Measurements from ENCODE around the gene PIGU. TPM values are rescaled to one million over a fixed set of nuclear protein-coding genes. Genes with fewer than 3 reads are reported as not detected.

The PIGU gene
- total and polyA plus RNA-seq, 2 of the 13 experiments (the other 11 are each of a cell fraction or from before 2014, with no cell fraction given), result 45.5 to 231 TPM

DNA sequence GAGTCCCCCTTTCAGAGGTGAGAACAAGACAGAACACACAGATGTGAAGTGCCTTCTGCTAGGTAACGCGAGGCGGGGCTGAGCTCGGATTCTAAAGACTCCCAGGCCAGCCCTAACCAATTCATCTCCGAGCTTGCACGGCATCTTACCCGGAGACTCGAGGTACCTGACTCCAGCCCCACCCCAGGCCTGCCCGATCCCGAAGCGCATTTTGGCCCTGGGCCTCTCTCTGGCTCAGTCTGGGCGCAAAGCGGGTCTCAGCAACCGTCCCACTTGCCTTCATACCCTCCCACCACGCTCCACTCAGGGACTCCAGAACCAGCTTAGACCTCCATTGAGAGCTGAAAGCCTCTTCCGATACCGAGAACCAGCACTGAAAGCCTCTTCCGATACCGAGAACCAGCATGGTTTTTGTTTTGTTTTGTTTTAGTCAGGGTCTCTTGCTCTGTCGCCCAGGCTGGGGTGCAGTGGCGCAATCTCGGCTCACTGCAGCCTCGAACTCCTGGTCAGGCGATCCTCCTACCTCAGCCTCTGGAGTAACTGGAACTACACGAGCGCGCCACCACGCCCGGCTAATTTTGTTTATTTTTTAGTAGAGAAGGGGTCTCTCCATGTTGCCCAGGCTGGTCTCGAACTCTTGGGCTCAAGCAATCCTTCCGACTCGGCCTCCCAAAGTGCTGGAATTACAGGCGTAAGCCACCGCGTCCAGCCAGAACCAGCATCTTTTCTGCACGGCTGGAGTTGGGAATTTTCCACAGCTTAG, 161.2 kb downstream of the PIGU start (continued):
- TF ChIP-seq REL (CRISPR knock-in tag; conservative IDR thresholded peaks at IDR 0.05) (no peak), ZFP1 (CRISPR knock-in tag; IDR thresholded peaks at IDR 0.05) (no peak), BORCS8-MEF2B (CRISPR knock-in tag; IDR thresholded peaks at IDR 0.05) (no peak), ARNTL (CRISPR knock-in tag; IDR thresholded peaks at IDR 0.05) (peak; percentile 71; the same call in 1 of the 2 replicates), RFX5 (IDR thresholded peaks at IDR 0.05; ENCODE audit: low read depth, low read length) (no peak), ZNF292 (CRISPR knock-in tag; IDR thresholded peaks at IDR 0.05; ENCODE audit: borderline replicate concordance, low read depth) (0 out of 2 replicates have a peak, but pooled peaks have one; percentile 24), RARA (CRISPR knock-in tag; IDR thresholded peaks at IDR 0.05) (0 out of 2 replicates have a peak, but pooled peaks have one; percentile 5), ZNF430 (CRISPR knock-in tag; IDR thresholded peaks at IDR 0.05) (no peak; the same call in 1 of the 2 replicates), ZKSCAN1 (IDR thresholded peaks at IDR 0.05; ENCODE audit: low read length) (no peak), ISL2 (CRISPR knock-in tag; IDR thresholded peaks at IDR 0.05) (no peak), ZNF713 (CRISPR knock-in tag; IDR thresholded peaks at IDR 0.05) (peak; percentile 65; the same call in 1 of the 2 replicates), FOXC1 (CRISPR knock-in tag; IDR thresholded peaks at IDR 0.05; ENCODE audit: borderline replicate concordance) (no peak; the same call in 1 of the 2 replicates), JUND (CRISPR knock-in tag; IDR thresholded peaks at IDR 0.05) (no peak), ZNF749 (CRISPR knock-in tag; IDR thresholded peaks at IDR 0.05; ENCODE audit: borderline replicate concordance) (no peak), RCOR2 (CRISPR knock-in tag; IDR thresholded peaks at IDR 0.05) (peak; percentile 47; the same call in 1 of the 2 replicates), ZBTB21 (CRISPR knock-in tag; IDR thresholded peaks at IDR 0.05) (no peak), ZNF317 (CRISPR knock-in tag; IDR thresholded peaks at IDR 0.05) (no peak), ZNF850 (CRISPR knock-in tag; conservative IDR thresholded peaks at IDR 0.05) (peak; percentile 93), NFKBIZ (CRISPR knock-in tag; IDR thresholded peaks at IDR 0.05) (no peak), LCORL (IDR thresholded peaks at IDR 0.05) (no peak), LCORL (CRISPR knock-in tag; IDR thresholded peaks at IDR 0.05) (peak; percentile 65), CENPT (CRISPR knock-in tag; IDR thresholded peaks at IDR 0.05; ENCODE audit: low read depth) (no peak), ZNF724P (CRISPR knock-in tag; IDR thresholded peaks at IDR 0.05; ENCODE audit: borderline replicate concordance) (no peak)
- TF ChIP-seq, protein P1, sequence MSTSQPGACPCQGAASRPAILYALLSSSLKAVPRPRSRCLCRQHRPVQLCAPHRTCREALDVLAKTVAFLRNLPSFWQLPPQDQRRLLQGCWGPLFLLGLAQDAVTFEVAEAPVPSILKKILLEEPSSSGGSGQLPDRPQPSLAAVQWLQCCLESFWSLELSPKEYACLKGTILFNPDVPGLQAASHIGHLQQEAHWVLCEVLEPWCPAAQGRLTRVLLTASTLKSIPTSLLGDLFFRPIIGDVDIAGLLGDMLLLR (CRISPR knock-in tag; IDR thresholded peaks at IDR 0.05), result peak; percentile 85; the same call in 1 of the 2 replicates
- TF ChIP-seq, protein P2, sequence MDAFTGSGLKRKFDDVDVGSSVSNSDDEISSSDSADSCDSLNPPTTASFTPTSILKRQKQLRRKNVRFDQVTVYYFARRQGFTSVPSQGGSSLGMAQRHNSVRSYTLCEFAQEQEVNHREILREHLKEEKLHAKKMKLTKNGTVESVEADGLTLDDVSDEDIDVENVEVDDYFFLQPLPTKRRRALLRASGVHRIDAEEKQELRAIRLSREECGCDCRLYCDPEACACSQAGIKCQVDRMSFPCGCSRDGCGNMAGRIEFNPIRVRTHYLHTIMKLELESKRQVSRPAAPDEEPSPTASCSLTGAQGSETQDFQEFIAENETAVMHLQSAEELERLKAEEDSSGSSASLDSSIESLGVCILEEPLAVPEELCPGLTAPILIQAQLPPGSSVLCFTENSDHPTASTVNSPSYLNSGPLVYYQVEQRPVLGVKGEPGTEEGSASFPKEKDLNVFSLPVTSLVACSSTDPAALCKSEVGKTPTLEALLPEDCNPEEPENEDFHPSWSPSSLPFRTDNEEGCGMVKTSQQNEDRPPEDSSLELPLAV (CRISPR knock-in tag; conservative IDR thresholded peaks at IDR 0.05; ENCODE audit: low read depth), result no peak
- TF ChIP-seq, protein P3, sequence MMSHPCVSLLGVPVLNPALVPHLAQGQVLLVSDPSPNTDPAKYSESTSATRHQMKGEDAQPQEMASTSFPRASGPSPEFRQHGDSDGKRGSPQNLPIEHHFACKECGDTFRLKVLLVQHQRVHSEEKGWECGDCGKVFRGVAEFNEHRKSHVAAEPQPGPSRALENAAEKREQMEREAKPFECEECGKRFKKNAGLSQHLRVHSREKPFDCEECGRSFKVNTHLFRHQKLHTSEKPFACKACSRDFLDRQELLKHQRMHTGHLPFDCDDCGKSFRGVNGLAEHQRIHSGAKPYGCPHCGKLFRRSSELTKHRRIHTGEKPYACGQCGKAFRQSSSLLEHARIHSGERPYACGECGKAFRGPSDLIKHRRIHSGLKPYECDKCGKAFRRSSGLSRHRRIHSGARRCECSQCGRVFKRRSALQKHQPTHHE (CRISPR knock-in tag; IDR thresholded peaks at IDR 0.05; ENCODE audit: borderline replicate concordance), result peak; percentile 37; the same call in 1 of the 2 replicates
- TF ChIP-seq, protein P4, sequence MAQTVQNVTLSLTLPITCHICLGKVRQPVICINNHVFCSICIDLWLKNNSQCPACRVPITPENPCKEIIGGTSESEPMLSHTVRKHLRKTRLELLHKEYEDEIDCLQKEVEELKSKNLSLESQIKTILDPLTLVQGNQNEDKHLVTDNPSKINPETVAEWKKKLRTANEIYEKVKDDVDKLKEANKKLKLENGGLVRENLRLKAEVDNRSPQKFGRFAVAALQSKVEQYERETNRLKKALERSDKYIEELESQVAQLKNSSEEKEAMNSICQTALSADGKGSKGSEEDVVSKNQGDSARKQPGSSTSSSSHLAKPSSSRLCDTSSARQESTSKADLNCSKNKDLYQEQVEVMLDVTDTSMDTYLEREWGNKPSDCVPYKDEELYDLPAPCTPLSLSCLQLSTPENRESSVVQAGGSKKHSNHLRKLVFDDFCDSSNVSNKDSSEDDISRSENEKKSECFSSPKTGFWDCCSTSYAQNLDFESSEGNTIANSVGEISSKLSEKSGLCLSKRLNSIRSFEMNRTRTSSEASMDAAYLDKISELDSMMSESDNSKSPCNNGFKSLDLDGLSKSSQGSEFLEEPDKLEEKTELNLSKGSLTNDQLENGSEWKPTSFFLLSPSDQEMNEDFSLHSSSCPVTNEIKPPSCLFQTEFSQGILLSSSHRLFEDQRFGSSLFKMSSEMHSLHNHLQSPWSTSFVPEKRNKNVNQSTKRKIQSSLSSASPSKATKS (CRISPR knock-in tag; IDR thresholded peaks at IDR 0.05), result no peak
